Lower lobe of right lung (tissue), 2 donors: ENCODE data around the gene TRAIP. TPM values are rescaled to one million over a fixed set of nuclear protein-coding genes. Genes with fewer than 3 reads are reported as not detected.
A peak's percentile ranks its signal among the peaks of the same experiment; 100 is the strongest.

ENCODE experiments used
- ATAC-seq, 2 donors: fragments of 200-7000 bp; cut with Tn5 transposase; one replicate each; pipeline ENCODE4 v1.9.1; 2020 to 2022; ENCODE audit warnings: mild to moderate bottlenecking in 2 of 2, moderate library complexity in 2 of 2
- DNase-seq: peaks from one replicate; pipeline ENCODE4 v3.0.0-alpha.2; 2020
- H3K27ac ChIP-seq: fragments of 200-600 bp; one replicate; pipeline ENCODE4 v1.8.0; 2022
- H3K27me3 ChIP-seq: fragments of 200-600 bp; one replicate; pipeline ENCODE4 v1.8.0; 2022; ENCODE audit warnings: low read depth
- H3K36me3 ChIP-seq: fragments of 200-600 bp; one replicate; pipeline ENCODE4 v1.8.0; 2022; ENCODE audit warnings: mild to moderate bottlenecking
- H3K4me1 ChIP-seq: fragments of 200-600 bp; one replicate; pipeline ENCODE4 v1.8.0; 2022
- H3K4me3 ChIP-seq: fragments of 200-600 bp; one replicate; pipeline ENCODE4 v1.8.0; 2022; ENCODE audit warnings: mild to moderate bottlenecking
- H3K9me3 ChIP-seq: fragments of 200-600 bp; one replicate; pipeline ENCODE4 v1.8.0; 2022
- intact Hi-C: fragments of 100-400 bp; cut with DNase I; formaldehyde crosslinking; loops from one replicate; pipeline ENCODE4 v1.11.0; 2022
- total RNA-seq: library from RNA; stranded (reverse); fragmentation: NEBNext Ultra II Directional; extraction: Animal tissue kit (Norgen Biotek cat#: 25700); gene quantifications from one replicate; pipeline ENCODE4 v1.2.1, GENCODE V29; 2021
- TF ChIP-seq, protein P1 (sequence below): fragments of 200-600 bp; IDR thresholded peaks from one replicate; pipeline ENCODE4 v1.8.0; 2022; ENCODE audit warnings: antibody characterized with exemption, mild to moderate bottlenecking
- donor health status: DM: no; HTN: yes; CAD: no; lungs with severe emphysema.

TRAIP gene
- total RNA-seq, 1 donor from 2014 or later = 3.0 TPM

DNA sequence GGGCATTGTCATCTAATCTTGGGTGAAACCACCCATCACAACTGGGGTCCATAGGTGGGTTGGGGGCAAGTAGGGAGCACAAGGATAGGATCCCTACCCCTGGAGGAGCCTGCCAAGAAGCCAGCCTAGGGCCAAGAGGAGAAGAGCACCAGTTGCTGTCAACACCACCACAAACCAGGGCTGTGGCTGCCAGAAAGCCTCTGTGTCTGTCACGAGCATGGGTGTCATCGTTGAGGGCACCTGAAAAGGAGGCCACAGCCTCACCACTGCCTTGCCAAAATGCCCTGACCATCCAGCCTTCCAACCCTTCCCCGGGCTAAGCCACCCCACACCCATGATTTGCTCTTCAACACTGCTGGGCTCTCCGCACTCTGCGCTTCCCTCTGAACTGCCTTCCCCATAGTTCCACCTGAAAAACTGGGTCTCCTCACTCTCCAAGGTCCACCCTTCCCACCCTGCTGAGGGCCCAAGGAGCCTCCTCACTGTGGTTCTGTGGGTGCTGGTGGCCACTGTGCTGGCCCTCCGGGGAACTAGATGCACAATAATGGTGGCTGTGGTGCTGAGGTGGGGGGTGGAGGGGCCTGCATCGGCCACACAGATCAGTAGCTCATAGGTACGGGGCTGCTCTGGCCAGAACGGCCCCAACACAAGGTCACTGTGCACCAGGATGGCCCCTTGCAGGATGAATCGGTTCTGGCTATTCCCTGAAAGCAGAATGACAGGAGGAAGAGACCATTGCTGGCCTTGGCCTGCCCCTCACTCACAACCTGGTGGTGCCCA lies 63.8 kb downstream of the TRAIP start:
- intact Hi-C loops = no loop called here
- no peaks in the 10 kb centered on the region for H3K9me3 ChIP-seq
- H3K4me1 ChIP-seq = no peaks in the 10 kb centered on the region
- H3K27me3 ChIP-seq = no peaks in the 10 kb centered on the region
- no peak overlapping the region for H3K27ac ChIP-seq
- no peak for ATAC-seq
- no peak overlapping the region for H3K4me3 ChIP-seq
- TF ChIP-seq, protein P1, sequence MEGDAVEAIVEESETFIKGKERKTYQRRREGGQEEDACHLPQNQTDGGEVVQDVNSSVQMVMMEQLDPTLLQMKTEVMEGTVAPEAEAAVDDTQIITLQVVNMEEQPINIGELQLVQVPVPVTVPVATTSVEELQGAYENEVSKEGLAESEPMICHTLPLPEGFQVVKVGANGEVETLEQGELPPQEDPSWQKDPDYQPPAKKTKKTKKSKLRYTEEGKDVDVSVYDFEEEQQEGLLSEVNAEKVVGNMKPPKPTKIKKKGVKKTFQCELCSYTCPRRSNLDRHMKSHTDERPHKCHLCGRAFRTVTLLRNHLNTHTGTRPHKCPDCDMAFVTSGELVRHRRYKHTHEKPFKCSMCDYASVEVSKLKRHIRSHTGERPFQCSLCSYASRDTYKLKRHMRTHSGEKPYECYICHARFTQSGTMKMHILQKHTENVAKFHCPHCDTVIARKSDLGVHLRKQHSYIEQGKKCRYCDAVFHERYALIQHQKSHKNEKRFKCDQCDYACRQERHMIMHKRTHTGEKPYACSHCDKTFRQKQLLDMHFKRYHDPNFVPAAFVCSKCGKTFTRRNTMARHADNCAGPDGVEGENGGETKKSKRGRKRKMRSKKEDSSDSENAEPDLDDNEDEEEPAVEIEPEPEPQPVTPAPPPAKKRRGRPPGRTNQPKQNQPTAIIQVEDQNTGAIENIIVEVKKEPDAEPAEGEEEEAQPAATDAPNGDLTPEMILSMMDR = no peak
- DNase-seq = no peak
- no peaks in the 10 kb centered on the region for H3K36me3 ChIP-seq

DNA sequence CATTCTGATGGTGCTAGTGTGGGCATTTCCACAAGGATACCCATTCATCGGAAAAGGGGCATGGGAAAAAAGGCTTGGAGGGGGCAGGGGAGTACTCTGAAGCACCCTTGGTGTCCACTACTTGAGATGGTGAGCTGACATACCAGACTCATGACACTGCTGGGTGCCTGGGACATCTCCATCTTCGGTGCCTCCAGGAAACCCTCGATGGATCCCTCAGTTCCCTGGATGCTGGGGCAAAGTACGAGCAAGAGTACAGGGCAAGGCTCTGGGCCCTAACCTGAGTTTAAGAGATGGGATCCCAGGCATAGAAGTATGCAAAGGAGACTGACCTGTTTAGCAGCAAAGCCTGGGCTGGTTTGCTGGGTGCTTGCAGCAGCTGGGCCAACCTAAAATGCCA lies 64.8 kb downstream of the TRAIP start:
- intact Hi-C loops = no loop called here

DNA sequence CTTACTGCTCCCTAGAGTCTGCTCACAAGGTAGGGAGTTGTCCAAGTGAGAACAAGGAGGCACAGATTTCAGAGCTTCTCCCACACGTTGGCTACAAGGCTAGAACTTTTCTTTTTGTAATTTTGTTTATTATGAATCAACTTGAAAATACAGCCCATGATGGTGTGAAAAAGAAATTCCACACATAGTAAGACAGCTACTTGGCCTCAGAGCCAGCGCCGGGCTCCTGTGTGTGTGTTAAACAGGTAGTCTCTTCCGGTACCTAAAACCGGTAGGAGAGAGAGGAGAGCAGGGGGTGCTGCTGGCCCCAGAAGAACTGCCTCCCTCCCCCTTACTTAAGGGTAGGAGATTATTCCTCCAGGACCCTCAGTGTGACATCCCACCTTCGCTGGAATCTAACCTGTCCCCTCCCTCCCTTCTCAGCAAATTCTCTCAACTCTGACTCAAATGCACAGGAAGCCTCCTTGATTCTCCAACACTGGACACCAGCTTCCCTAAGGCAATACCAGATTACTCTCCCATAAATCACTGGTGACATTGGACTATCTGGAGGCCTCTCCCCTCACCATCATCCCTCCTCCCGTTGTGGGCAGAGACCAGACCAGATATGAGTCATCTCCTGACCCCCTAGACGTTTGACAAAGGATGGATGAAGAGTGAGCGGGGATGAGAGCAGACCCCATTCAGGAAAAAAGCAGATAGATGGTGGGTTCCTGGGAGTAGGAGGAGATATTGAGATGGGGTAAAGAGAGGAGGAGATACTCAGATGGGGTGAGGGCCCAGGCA lies 65.5 kb downstream of the TRAIP start:
- H3K9me3 ChIP-seq = no peaks in the 10 kb centered on the region
- DNase-seq (no peak), ATAC-seq (no peak)
- TF ChIP-seq, protein P1 = no peak
- peaks cover 8% of the 10 kb centered on the region for H3K4me1 ChIP-seq
- intact Hi-C loops = no loop called here
- H3K4me3 ChIP-seq = no peak overlapping the region
- no peaks in the 10 kb centered on the region for H3K36me3 ChIP-seq
- no peaks in the 10 kb centered on the region for H3K27me3 ChIP-seq
- H3K27ac ChIP-seq = no peak overlapping the region

More for the DNA sequence above, 64.8 kb downstream of the TRAIP start:
- Histone ChIP-seq H3K9me3 (no peaks in the 10 kb centered on the region), H3K36me3 (no peaks in the 10 kb centered on the region), H3K4me1 (peaks cover 8% of the 10 kb centered on the region), H3K27ac (no peak overlapping the region), H3K4me3 (no peak overlapping the region), H3K27me3 (no peaks in the 10 kb centered on the region)
- ATAC-seq = no peak
- no peak for DNase-seq
- TF ChIP-seq, protein P1 = no peak

DNA sequence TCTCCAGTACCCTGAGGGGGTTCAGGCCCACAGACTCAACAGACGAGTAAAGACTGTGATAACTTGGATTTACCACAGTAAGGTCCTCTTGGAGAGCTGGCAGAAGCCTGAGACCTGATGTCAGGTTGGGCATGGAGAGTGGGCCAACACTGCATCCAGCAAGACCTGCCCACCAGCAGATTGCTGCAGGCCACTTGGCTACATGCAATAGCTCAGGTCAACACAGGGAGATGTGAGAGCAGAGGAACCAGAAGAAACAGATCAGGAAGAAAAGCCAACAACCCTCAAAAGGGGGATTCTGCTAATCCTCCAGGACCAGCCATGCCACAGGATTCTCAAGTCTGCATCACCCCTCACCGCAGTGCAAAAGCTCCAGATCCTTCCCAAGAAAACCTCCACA lies 68.3 kb downstream of the TRAIP start:
- Histone ChIP-seq H3K9me3 (no peaks in the 10 kb centered on the region), H3K27me3 (no peaks in the 10 kb centered on the region), H3K4me1 (peaks cover 33% of the 10 kb centered on the region), H3K27ac (no peak overlapping the region), H3K36me3 (peaks cover 14% of the 10 kb centered on the region), H3K4me3 (no peak overlapping the region)
- no peak for DNase-seq
- intact Hi-C loops = no loop called here
- TF ChIP-seq, protein P1 = no peak
- ATAC-seq = no peak

DNA sequence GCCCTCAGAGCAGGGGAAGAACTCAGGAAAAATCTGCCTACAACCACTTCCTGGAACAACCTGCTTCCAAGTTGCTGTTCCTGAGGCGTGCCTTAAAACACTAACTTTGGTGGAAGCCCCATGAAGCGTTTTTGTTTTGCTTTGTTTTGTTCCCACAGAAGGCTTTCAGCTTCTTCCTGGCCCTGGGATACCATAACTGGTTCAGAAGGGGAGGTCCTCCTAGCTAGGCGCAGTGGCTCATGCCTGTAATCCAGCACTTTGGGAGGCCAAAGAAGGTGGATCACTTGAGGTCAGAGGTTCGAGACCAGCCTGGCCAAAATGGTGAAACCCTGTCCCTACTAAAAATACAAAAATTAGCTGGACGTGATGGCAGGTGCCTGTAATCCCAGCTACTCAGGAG lies 68.8 kb downstream of the TRAIP start:
- peaks cover 34% of the 10 kb centered on the region for H3K4me1 ChIP-seq
- TF ChIP-seq, protein P1 = no peak
- DNase-seq (no peak), ATAC-seq (no peak)
- H3K27ac ChIP-seq = peak overlapping the region; percentile 95
- no peak overlapping the region for H3K4me3 ChIP-seq
- H3K9me3 ChIP-seq = no peaks in the 10 kb centered on the region
- H3K36me3 ChIP-seq = peaks cover 15% of the 10 kb centered on the region
- H3K27me3 ChIP-seq = no peaks in the 10 kb centered on the region
- intact Hi-C loops = no loop called here
